PFSK-1 (cell line): ENCODE measurements around the gene STAC3.
A peak's percentile ranks its signal among the peaks of the same experiment; 100 is the strongest.

Experiments
- FOXP2 ChIP-seq: optimal IDR thresholded peaks from 2 replicates; pipeline ENCODE3; 2011; ENCODE audit warnings: borderline replicate concordance, control low read depth, inconsistent platforms; ENCODE audit not compliant: insufficient read depth; ENCODE audit errors: extremely low read length, extremely low read depth
- POLR2AphosphoS5 ChIP-seq: IDR thresholded peaks from 2 replicates; pipeline ENCODE4 v1.6.1; 2012; ENCODE audit warnings: low read depth, mild to moderate bottlenecking, control low read depth, low read length, moderate library complexity
- REST ChIP-seq, 2 experiments: IDR thresholded peaks; 2 replicates each; pipeline versions ENCODE4 v1.6.1 to v1.8.0; 2011 to 2012; ENCODE audit warnings: low read depth in 2 of 2, low read length in 2 of 2, control low read depth in 1 of 2, inconsistent platforms in 1 of 2, mild to moderate bottlenecking in 1 of 2, moderate library complexity in 1 of 2; ENCODE audit not compliant: insufficient read depth in 1 of 2
- SIN3A ChIP-seq: IDR thresholded peaks from 2 replicates; pipeline ENCODE4 v1.6.1; 2012; ENCODE audit warnings: mild to moderate bottlenecking, low read length, moderate library complexity, borderline replicate concordance; ENCODE audit not compliant: insufficient read depth
- TAF1 ChIP-seq: IDR thresholded peaks from 2 replicates; pipeline ENCODE4 v1.6.1; 2012; ENCODE audit warnings: low read length, control low read depth, borderline replicate concordance; ENCODE audit not compliant: insufficient read depth

- no peak for TF ChIP-seq TAF1
- TF ChIP-seq POLR2AphosphoS5 = no peak
- TF ChIP-seq SIN3A = no peak
- TF ChIP-seq REST (IDR thresholded peaks at IDR 0.05; ENCODE audit: insufficient read depth in 1 of 2, low read depth in 2 of 2, low read length in 2 of 2) = peak; percentile 68 to 84; a peak in 3 of 4 replicates
- TF ChIP-seq FOXP2 = no peak
These were observed 3.7 kb upstream of the STAC3 start for GRCh38 chr12:57254506-57255280.
